GM13977 (cell line): Measurements from ENCODE around the gene EFCAB10.

ENCODE experiments used
- DNase-seq: peaks from one replicate; pipeline ENCODE4 v3.0.0; 2012; ENCODE audit warnings: low spot score
- CTCF ChIP-seq: IDR thresholded peaks from 2 replicates; pipeline ENCODE4 v1.5.1; 2012; ENCODE audit warnings: mild to moderate bottlenecking, control low read depth; ENCODE audit not compliant: insufficient read depth; ENCODE audit errors: extremely low read depth, missing control alignments
- in situ Hi-C: fragments of 300-500 bp; cut with MboI; formaldehyde crosslinking; loops from one replicate; pipeline ENCODE4 v1.12.0; 2022; ENCODE audit warnings: low sequenced_read_pairs, low pct_unique_long_range_greater_than_20kb, mixed read lengths, inconsistent platforms; ENCODE audit not compliant: unreplicated experiment

Gene EFCAB10

GRCh38 chr7:105577251-105577650 lies 4.0 kb downstream of the EFCAB10 start:
- DNase-seq: no peak
- in situ Hi-C loops: no loop called here
- TF ChIP-seq CTCF: no peak

GRCh38 chr7:105571891-105572290 lies 9.4 kb downstream of the EFCAB10 start:
- DNase-seq: no peak
- in situ Hi-C loops: no loop called here
- TF ChIP-seq CTCF: no peak

GRCh38 chr7:105567821-105568220 lies 13.5 kb downstream of the EFCAB10 start:
- DNase-seq: no peak
- in situ Hi-C loops: no loop called here
- TF ChIP-seq CTCF: no peak

- DNase-seq: no peak
- in situ Hi-C loops: no loop called here
- no peak for TF ChIP-seq CTCF
These were observed 14.3 kb downstream of the EFCAB10 start for GRCh38 chr7:105567024-105567423.

GRCh38 chr7:105565190-105565589 lies 16.1 kb downstream of the EFCAB10 start:
- DNase-seq: no peak
- TF ChIP-seq CTCF: no peak
- in situ Hi-C loops: no loop called here

- no peak for TF ChIP-seq CTCF
- DNase-seq: no peak
- in situ Hi-C loops: no loop called here
These were observed 21.4 kb downstream of the EFCAB10 start for GRCh38 chr7:105559926-105560325.

- TF ChIP-seq CTCF: no peak
- in situ Hi-C loops: no loop called here
- DNase-seq: no peak
These were observed 43.0 kb downstream of the EFCAB10 start for GRCh38 chr7:105538339-105538738.
